ENCODE data around the gene PTPN4.

GRCh38 chr2:119941388-119941787, 181.7 kb downstream of the PTPN4 start:
- TF ChIP-seq, protein P1, sequence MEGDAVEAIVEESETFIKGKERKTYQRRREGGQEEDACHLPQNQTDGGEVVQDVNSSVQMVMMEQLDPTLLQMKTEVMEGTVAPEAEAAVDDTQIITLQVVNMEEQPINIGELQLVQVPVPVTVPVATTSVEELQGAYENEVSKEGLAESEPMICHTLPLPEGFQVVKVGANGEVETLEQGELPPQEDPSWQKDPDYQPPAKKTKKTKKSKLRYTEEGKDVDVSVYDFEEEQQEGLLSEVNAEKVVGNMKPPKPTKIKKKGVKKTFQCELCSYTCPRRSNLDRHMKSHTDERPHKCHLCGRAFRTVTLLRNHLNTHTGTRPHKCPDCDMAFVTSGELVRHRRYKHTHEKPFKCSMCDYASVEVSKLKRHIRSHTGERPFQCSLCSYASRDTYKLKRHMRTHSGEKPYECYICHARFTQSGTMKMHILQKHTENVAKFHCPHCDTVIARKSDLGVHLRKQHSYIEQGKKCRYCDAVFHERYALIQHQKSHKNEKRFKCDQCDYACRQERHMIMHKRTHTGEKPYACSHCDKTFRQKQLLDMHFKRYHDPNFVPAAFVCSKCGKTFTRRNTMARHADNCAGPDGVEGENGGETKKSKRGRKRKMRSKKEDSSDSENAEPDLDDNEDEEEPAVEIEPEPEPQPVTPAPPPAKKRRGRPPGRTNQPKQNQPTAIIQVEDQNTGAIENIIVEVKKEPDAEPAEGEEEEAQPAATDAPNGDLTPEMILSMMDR (IDR thresholded peaks at IDR 0.05): no peak
- no peak for TF ChIP-seq ZFX (IDR thresholded peaks at IDR 0.05; ENCODE audit: borderline replicate concordance)

All from 22Rv1 (cell line).